HepG2 (cell line): ENCODE data around the gene KHNYN. TPM values are rescaled to one million over a fixed set of nuclear protein-coding genes. Genes with fewer than 3 reads are reported as not detected.
A peak's percentile ranks its signal among the peaks of the same experiment; 100 is the strongest.

Experiments used
- ATRX ChIP-seq: sonication (generic); formaldehyde crosslinking; IDR thresholded peaks from 2 replicates; pipeline ENCODE4 v1.4.0; 2020; ENCODE audit warnings: missing genetic modification reagents, borderline replicate concordance
- FUBP1 ChIP-seq: sonication (generic); formaldehyde crosslinking; IDR thresholded peaks from 2 replicates; pipeline ENCODE4 v1.5.1; 2020; ENCODE audit warnings: missing genetic modification reagents, mild to moderate bottlenecking, borderline replicate concordance
- HDAC1 ChIP-seq: sonication (generic); formaldehyde crosslinking; IDR thresholded peaks from 2 replicates; pipeline ENCODE4 v1.5.1; 2020; ENCODE audit warnings: mild to moderate bottlenecking, missing genetic modification reagents
- IKZF4 ChIP-seq: sonication (generic); formaldehyde crosslinking; IDR thresholded peaks from 2 replicates; pipeline ENCODE4 v1.5.1; 2020; ENCODE audit warnings: borderline replicate concordance, mild to moderate bottlenecking, low read depth, missing genetic modification reagents; ENCODE audit errors: not compliant biosample characterization
- JUNB ChIP-seq: sonication (generic); formaldehyde crosslinking; IDR thresholded peaks from 2 replicates; pipeline ENCODE4 v1.8.0; 2022; ENCODE audit warnings: missing genetic modification reagents, mild to moderate bottlenecking, borderline replicate concordance
- MAFG ChIP-seq: sonication (generic); formaldehyde crosslinking; IDR thresholded peaks from 2 replicates; pipeline ENCODE4 v1.5.1; 2020; ENCODE audit warnings: mild to moderate bottlenecking, missing genetic modification reagents
- MEF2D ChIP-seq: sonication (generic); formaldehyde crosslinking; IDR thresholded peaks from 2 replicates; pipeline ENCODE4 v1.5.1; 2020; ENCODE audit warnings: mild to moderate bottlenecking, missing genetic modification reagents
- RXRB ChIP-seq: IDR thresholded peaks from 2 replicates; pipeline ENCODE4 v1.6.1; 2016; ENCODE audit warnings: borderline replicate concordance, missing genetic modification reagents, missing compliant biosample characterization
- TBP ChIP-seq: sonication (generic); formaldehyde crosslinking; IDR thresholded peaks from 2 replicates; pipeline ENCODE4 v1.5.0; 2020; ENCODE audit warnings: missing genetic modification reagents
- ZBTB4 ChIP-seq: sonication (generic); formaldehyde crosslinking; IDR thresholded peaks from 2 replicates; pipeline ENCODE4 v1.4.0; 2020; ENCODE audit warnings: missing genetic modification reagents, mild to moderate bottlenecking, borderline replicate concordance
- ZNF160 ChIP-seq: sonication (generic); formaldehyde crosslinking; IDR thresholded peaks from 2 replicates; pipeline ENCODE4 v1.8.0; 2022; ENCODE audit warnings: mild to moderate bottlenecking, inconsistent platforms, missing genetic modification reagents
- ZNF326 ChIP-seq: sonication (generic); formaldehyde crosslinking; IDR thresholded peaks from 2 replicates; pipeline ENCODE4 v1.4.0; 2020; ENCODE audit warnings: missing genetic modification reagents, borderline replicate concordance
- polyA plus RNA-seq, 8 experiments: library from polyadenylated mRNA; depleted of rRNA in 3 of 8; stranded (reverse) in 7 of 8; unstranded in 1 of 8; fragments of >200 nt; fragmentation: Illumina TruSeq in 4 of 8; extraction: Trizol in 4 of 8; gene quantifications; 2 replicates each; pipeline versions ENCODE4 v1.2.1 to v1.2.3, GENCODE V29; 2011 to 2016; ENCODE audit warnings: low read depth in 4 of 8, missing spikeins in 1 of 8, mixed read lengths in 1 of 8; ENCODE audit not compliant: insufficient read depth in 1 of 8
- total RNA-seq, 5 experiments: library from RNA; depleted of rRNA; stranded (reverse); fragments of >200 nt; fragmentation: Illumina TruSeq; extraction: Trizol; gene quantifications; 2 replicates each; pipeline ENCODE4 v1.2.3, GENCODE V29; 2016; ENCODE audit warnings: low read depth in 1 of 5
- TF ChIP-seq, protein P1 (sequence below): sonication (generic); formaldehyde crosslinking; IDR thresholded peaks from 2 replicates; pipeline ENCODE4 v1.4.0; 2020; ENCODE audit warnings: missing genetic modification reagents
- TF ChIP-seq, protein P2 (sequence below): fragments of 450-650 bp; IDR thresholded peaks from 2 replicates; pipeline ENCODE4 v1.6.1; 2017; ENCODE audit warnings: mild to moderate bottlenecking
- TF ChIP-seq, protein P3 (sequence below): sonication (generic); formaldehyde crosslinking; IDR thresholded peaks from 2 replicates; pipeline ENCODE4 v1.5.0; 2020; ENCODE audit warnings: missing genetic modification reagents

KHNYN gene
- total and polyA plus RNA-seq, 2 of the 13 experiments (the other 11 are each of a cell fraction or from before 2014, with no cell fraction given) = 52.8 to 75.7 TPM

DNA sequence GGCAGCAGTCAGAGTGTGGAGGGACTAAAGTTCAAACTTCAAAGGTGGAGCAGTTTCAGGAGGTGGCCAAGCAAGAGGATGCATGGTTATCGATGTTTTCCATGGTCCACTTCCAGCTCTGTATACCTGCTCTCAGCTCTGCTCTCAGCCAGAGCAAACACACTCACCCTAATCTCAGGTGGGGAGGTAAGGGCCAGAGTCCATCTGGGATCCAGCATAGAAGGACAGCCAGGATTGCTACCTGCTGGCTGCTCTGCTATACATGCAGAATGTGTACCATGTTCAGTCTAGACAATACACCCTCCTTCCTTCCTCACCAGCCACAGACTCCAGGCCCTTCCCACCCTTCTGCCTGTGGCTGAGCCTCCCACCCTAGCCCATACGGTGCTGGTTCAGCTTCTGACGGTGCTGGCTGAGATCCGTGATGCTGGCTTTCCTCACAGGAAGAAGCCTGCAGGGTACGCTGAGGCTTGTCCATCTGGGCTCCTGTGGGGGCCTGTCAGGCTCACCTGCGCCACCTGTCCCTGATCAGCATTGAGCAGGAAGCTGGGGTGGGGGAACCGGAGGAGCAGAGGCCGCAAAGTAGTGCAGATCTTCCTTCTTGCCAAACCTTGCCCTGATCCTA is 2.7 kb upstream of the KHNYN start (continued):
- TF ChIP-seq, protein P1, sequence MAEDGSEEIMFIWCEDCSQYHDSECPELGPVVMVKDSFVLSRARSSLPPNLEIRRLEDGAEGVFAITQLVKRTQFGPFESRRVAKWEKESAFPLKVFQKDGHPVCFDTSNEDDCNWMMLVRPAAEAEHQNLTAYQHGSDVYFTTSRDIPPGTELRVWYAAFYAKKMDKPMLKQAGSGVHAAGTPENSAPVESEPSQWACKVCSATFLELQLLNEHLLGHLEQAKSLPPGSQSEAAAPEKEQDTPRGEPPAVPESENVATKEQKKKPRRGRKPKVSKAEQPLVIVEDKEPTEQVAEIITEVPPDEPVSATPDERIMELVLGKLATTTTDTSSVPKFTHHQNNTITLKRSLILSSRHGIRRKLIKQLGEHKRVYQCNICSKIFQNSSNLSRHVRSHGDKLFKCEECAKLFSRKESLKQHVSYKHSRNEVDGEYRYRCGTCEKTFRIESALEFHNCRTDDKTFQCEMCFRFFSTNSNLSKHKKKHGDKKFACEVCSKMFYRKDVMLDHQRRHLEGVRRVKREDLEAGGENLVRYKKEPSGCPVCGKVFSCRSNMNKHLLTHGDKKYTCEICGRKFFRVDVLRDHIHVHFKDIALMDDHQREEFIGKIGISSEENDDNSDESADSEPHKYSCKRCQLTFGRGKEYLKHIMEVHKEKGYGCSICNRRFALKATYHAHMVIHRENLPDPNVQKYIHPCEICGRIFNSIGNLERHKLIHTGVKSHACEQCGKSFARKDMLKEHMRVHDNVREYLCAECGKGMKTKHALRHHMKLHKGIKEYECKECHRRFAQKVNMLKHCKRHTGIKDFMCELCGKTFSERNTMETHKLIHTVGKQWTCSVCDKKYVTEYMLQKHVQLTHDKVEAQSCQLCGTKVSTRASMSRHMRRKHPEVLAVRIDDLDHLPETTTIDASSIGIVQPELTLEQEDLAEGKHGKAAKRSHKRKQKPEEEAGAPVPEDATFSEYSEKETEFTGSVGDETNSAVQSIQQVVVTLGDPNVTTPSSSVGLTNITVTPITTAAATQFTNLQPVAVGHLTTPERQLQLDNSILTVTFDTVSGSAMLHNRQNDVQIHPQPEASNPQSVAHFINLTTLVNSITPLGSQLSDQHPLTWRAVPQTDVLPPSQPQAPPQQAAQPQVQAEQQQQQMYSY = 0 out of 2 replicates have a peak, but pooled peaks have one; percentile 1
- TF ChIP-seq, protein P2, sequence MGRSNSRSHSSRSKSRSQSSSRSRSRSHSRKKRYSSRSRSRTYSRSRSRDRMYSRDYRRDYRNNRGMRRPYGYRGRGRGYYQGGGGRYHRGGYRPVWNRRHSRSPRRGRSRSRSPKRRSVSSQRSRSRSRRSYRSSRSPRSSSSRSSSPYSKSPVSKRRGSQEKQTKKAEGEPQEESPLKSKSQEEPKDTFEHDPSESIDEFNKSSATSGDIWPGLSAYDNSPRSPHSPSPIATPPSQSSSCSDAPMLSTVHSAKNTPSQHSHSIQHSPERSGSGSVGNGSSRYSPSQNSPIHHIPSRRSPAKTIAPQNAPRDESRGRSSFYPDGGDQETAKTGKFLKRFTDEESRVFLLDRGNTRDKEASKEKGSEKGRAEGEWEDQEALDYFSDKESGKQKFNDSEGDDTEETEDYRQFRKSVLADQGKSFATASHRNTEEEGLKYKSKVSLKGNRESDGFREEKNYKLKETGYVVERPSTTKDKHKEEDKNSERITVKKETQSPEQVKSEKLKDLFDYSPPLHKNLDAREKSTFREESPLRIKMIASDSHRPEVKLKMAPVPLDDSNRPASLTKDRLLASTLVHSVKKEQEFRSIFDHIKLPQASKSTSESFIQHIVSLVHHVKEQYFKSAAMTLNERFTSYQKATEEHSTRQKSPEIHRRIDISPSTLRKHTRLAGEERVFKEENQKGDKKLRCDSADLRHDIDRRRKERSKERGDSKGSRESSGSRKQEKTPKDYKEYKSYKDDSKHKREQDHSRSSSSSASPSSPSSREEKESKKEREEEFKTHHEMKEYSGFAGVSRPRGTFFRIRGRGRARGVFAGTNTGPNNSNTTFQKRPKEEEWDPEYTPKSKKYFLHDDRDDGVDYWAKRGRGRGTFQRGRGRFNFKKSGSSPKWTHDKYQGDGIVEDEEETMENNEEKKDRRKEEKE = no peak
- 0 out of 2 replicates have a peak, but pooled peaks have one; percentile 14 for TF ChIP-seq ZNF160 (CRISPR knock-in tag)
- no peak for TF ChIP-seq ZBTB4
- peak; percentile 34; the same call in 1 of the 2 replicates for TF ChIP-seq MEF2D (CRISPR knock-in tag)
- TF ChIP-seq HDAC1 = no peak
- no peak for TF ChIP-seq JUNB (CRISPR knock-in tag)
- TF ChIP-seq MAFG (CRISPR knock-in tag) = no peak
- peak; percentile 30 for TF ChIP-seq IKZF4 (CRISPR knock-in tag)
- no peak for TF ChIP-seq ATRX (CRISPR knock-in tag)
- no peak; the same call in 1 of the 2 replicates for TF ChIP-seq ZNF326 (CRISPR knock-in tag)
- TF ChIP-seq TBP (CRISPR knock-in tag) = no peak
- TF ChIP-seq FUBP1 (CRISPR knock-in tag) = no peak
- peak; percentile 61 for TF ChIP-seq RXRB (CRISPR knock-in tag)
- TF ChIP-seq, protein P3, sequence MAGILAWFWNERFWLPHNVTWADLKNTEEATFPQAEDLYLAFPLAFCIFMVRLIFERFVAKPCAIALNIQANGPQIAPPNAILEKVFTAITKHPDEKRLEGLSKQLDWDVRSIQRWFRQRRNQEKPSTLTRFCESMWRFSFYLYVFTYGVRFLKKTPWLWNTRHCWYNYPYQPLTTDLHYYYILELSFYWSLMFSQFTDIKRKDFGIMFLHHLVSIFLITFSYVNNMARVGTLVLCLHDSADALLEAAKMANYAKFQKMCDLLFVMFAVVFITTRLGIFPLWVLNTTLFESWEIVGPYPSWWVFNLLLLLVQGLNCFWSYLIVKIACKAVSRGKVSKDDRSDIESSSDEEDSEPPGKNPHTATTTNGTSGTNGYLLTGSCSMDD = no peak
